ENCODE data around the gene CTNNA1. TPM values are rescaled to one million over a fixed set of nuclear protein-coding genes. Genes with fewer than 3 reads are reported as not detected.
A peak's percentile ranks its signal among the peaks of the same experiment; 100 is the strongest.

Gene CTNNA1
- total RNA-seq, 1 donor from 2014 or later: 371 TPM

DNA sequence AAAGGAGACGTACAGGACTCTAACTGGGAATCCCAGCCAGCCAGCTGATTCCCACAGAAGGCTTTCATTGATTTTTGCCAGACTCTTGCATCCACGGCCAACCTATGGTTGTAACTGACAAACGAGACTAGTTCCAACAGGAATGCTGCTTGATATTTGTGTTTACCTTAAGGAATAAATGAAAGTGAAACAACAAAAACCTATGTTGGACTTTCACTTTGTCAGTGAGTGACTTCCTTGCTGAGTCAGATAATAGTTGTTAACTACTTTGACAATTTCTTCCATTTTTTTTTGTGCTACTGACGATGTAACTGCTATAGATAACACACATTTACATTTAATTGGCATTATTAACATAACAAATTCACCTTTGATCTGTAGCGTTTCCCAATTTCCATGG, 185.3 kb downstream of the CTNNA1 start:
- Mint-ChIP-seq H3K9me3 (peaks cover 6% of the 10 kb centered on the region), H3K36me3 (peaks cover 42% of the 10 kb centered on the region), H3K27ac (peak overlapping the region; percentile 79), H3K4me1 (ENCODE audit: unreplicated experiment) (peaks cover 9% of the 10 kb centered on the region), H3K27me3 (no peaks in the 10 kb centered on the region), H3K4me3 (peak overlapping the region; percentile 23)
- TF ChIP-seq, protein P1, sequence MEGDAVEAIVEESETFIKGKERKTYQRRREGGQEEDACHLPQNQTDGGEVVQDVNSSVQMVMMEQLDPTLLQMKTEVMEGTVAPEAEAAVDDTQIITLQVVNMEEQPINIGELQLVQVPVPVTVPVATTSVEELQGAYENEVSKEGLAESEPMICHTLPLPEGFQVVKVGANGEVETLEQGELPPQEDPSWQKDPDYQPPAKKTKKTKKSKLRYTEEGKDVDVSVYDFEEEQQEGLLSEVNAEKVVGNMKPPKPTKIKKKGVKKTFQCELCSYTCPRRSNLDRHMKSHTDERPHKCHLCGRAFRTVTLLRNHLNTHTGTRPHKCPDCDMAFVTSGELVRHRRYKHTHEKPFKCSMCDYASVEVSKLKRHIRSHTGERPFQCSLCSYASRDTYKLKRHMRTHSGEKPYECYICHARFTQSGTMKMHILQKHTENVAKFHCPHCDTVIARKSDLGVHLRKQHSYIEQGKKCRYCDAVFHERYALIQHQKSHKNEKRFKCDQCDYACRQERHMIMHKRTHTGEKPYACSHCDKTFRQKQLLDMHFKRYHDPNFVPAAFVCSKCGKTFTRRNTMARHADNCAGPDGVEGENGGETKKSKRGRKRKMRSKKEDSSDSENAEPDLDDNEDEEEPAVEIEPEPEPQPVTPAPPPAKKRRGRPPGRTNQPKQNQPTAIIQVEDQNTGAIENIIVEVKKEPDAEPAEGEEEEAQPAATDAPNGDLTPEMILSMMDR (conservative IDR thresholded peaks at IDR 0.05): no peak
- no peak for DNase-seq (ENCODE audit: extremely low spot score, unreplicated experiment)

DNA sequence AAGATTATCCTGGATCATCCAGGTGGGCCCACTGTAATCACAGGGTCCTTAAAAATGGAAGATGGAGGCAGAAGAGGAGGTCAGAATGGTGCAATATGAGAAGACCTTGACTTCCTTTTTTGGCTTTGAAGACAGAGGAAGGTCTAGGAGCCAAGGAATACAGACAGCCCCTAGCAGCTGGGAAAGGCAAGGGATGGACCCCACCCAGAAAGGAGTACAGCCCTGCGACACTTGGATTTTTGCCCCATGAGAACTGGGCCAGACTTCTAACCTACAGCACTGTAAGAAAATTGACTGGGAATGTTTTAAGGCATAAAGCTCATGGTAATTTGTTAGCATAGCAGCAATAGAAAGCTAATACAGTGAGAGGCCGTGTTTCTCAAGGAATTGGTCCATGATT, 188.8 kb downstream of the CTNNA1 start:
- no peak for DNase-seq (ENCODE audit: extremely low spot score, unreplicated experiment)
- Mint-ChIP-seq H3K4me3 (no peak overlapping the region), H3K27ac (peak overlapping the region; percentile 71), H3K27me3 (no peaks in the 10 kb centered on the region), H3K9me3 (peaks cover 6% of the 10 kb centered on the region), H3K4me1 (ENCODE audit: unreplicated experiment) (peaks cover 27% of the 10 kb centered on the region), H3K36me3 (peaks cover 19% of the 10 kb centered on the region)
- TF ChIP-seq, protein P1 (conservative IDR thresholded peaks at IDR 0.05): no peak

DNA sequence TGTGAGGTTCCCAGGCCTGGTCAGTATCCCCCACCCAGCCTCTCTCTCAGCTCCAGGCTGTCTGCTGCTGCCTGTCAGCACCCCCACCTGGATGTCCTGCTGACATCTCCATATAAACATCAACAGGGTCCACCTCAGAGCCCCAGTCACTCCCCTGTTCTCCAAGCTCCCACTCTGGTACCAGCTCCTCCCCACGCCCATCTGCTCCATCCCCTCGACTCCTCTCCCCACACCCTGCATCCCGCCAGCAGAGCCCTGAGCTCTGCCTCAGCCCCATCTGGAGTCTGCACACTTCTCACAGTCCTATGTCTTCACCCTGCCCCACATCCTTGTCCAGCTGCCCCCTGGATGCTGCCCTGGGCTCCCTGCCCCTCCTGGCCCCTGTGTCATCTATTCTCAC, 189.6 kb downstream of the CTNNA1 start:
- Mint-ChIP-seq H3K4me3 (no peak overlapping the region), H3K27me3 (no peaks in the 10 kb centered on the region), H3K9me3 (peaks cover 6% of the 10 kb centered on the region), H3K36me3 (peaks cover 18% of the 10 kb centered on the region), H3K27ac (peak overlapping the region; percentile 72), H3K4me1 (ENCODE audit: unreplicated experiment) (peaks cover 31% of the 10 kb centered on the region)
- TF ChIP-seq, protein P1 (conservative IDR thresholded peaks at IDR 0.05): no peak
- DNase-seq (ENCODE audit: extremely low spot score, unreplicated experiment): peak; percentile 49

DNA sequence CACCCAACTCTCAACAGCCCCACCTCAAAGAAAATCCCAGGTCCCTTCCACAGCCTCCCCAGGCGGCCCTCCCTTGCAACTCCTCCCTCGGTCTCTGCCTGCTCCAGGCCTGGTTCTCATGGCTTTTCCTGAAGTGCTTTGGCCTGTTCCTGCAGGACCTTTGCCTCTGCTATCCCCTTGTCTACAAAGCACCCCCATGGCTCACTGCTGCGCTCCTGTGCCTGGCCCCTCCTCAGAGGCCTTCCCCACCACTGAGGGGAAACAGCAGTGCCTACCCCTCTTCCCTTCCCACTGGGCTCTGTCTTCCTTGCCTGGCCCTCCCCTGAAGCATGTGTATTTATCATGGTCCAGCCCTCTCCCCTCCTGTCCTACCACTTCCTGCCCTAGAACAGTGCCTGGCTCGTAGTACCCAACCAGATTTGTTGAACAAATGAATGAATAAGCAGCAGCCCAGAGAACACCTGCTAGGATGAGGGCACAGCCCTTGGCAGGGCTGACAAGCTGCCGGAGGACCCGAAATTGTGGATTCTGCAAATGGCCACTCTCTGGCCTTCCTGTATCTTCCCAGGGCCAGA, 190.5 kb downstream of the CTNNA1 start:
- Mint-ChIP-seq H3K4me3 (no peak overlapping the region), H3K27ac (peak overlapping the region; percentile 61), H3K9me3 (peaks cover 6% of the 10 kb centered on the region), H3K4me1 (ENCODE audit: unreplicated experiment) (peaks cover 37% of the 10 kb centered on the region), H3K27me3 (no peaks in the 10 kb centered on the region), H3K36me3 (peaks cover 16% of the 10 kb centered on the region)
- TF ChIP-seq, protein P1 (conservative IDR thresholded peaks at IDR 0.05): no peak
- DNase-seq (ENCODE audit: extremely low spot score, unreplicated experiment): no peak

DNA sequence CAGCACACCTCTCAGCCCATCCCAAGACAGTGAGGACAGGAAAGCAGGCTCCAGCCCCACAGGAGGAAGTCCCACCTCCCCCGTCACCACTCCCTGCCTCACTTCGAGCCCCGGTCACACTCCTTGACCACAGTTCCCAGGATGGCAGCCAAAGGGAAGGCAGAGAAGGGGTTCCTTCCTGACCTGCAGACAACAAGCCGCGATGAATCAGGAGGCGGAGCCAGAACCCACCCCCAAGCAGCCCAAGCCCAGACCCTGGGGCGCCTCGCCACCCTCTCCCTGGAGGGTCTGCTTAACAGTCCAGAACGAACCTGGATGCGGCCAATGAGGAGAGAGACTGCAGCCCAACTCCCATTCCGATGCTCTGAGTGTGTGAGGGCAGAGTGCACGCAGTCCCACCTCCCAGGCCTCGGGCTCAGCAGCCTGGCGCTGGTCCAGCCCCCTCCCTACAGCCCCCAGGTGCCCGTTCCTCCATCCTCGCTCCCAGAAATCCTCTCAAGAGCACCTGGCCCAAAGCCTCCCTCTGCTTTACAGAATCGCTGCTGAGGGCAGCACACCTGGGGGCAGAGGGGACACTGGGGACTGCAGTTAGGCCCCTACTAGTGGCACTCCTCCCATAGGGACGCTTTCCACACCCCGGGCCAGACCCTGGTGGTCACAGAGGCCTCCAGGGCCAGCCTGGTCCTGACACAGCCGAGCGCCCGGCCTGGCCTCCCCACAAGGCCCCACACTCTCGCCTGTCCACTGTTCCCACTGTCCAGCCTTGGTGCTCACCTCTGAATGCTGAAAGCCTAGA, 191.5 kb downstream of the CTNNA1 start:
- Mint-ChIP-seq H3K27me3 (no peaks in the 10 kb centered on the region), H3K36me3 (peaks cover 11% of the 10 kb centered on the region), H3K9me3 (peaks cover 6% of the 10 kb centered on the region), H3K4me1 (ENCODE audit: unreplicated experiment) (peaks cover 35% of the 10 kb centered on the region), H3K27ac (peak overlapping the region; percentile 80), H3K4me3 (peak overlapping the region; percentile 17)
- DNase-seq (ENCODE audit: extremely low spot score, unreplicated experiment): no peak
- TF ChIP-seq, protein P1 (conservative IDR thresholded peaks at IDR 0.05): no peak

Data from type B pancreatic cell (in vitro differentiated cells).